Stimulated activated CD8-positive, alpha-beta memory T cell treated with anti-CD3 and anti-CD28 coated beads, Interleukin-4, amount 100 ng/mL, for 4 hours (primary cell): ENCODE measurements around the gene PPTC7.
"Not testable (repeated sequence)": the region's sequence is repeated elsewhere in the genome, so short reads cannot be mapped to it uniquely, and the experiment has no call there.

Source experiments
- DNase-seq, 2 donors: peaks; one replicate each; pipeline ENCODE4 v3.0.0-alpha.2; 2020; ENCODE audit warnings: low read depth in 2 of 2, low spot score in 1 of 2

Gene PPTC7

DNA sequence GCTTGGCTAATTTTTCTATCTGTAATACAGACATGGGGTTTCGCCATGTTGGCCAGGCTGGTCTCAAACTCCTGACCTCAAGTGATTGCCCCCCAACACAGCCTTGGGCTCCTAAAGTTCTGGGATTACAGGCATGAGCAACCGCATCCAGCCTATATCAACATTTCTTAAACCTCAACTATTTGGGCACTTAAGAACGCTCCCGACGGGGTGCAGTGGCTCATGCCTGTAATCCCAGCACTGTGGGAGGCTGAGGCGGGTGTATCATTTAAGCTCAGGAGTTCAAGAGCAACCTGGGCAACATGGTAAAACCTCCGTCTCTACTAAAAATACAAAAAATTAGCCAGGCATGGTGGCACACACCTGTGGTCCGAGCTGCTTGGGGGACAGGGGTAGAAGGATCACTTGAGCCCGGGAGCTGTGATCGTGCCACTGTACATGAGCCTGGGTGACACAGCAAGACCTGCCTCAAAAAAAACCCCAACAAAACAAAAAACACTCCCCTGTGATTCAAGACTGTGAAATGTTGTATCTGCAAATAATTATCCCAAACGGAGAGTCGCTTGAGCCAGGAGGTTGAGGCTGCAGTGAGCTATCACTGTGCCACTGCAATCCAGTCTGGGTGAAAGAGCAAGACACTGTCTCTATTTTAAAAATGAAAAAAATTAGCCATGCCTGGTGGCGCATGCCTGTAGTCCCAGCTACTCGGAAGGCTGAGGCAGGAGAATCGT, 21.5 kb downstream of the PPTC7 start:
- no peak for DNase-seq

- DNase-seq = no peak
These were observed 22.2 kb downstream of the PPTC7 start for GRCh38 chr12:110560946-110561345.

DNA sequence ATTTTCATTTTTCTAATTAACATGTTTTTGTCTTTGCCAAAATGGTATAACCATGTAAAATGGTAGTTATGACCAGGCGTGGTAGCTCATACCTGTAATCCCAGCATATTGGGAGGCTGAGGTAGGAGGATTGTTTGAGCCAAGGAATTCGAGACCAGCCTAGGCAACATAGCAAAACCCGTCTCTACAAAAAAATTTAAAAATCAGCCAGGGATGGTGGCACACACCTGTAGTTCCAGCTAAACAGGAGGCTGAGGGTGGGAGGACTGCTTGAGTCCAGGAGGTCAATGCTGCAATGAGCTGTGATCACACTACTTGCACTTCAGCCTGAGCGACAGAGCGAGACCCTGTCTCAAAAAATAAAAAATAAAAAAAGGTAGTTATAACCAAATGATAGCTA, 23.1 kb downstream of the PPTC7 start:
- no peak for DNase-seq

DNA sequence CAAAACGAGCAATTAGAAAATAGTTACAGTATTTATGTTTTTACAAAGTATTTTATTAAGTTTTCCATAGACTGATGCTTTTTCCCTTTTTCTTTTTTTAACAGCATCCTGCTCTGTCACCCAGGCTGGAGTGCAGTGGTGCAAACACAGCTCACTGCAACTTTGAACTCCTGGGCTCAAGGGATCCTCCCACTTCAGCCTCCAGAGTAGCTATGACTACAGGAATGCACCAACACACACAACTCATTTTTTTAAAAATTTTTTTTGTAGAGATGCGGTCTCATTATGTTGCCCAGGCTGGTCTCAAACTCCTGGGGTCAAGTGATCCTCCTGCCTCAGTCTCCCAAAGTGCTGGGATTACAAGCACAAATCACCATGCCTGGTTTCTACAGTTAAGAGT, 24.2 kb downstream of the PPTC7 start:
- DNase-seq = not testable (repeated sequence)

DNA sequence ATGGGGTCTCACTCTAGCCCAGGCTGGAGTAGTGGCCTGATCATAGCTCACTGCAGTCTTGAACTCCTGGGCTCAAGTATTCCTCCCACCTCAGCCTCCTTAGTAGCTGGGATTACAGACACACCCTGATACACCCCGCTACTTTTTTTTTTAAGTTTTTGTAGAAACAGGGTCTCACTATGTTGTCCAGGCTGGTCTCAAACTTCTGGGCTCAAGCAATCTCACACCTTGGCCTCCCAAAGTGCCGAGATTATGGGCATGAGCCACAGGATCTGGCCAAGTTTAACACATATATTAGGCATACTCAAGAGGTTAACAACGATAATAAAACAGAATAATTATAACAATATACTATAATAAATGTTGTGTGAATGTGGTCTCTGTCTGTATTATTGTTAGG, 25.8 kb downstream of the PPTC7 start:
- DNase-seq = no peak

GRCh38 chr12:110556705-110557104, 26.4 kb downstream of the PPTC7 start:
- DNase-seq = no peak

GRCh38 chr12:110555577-110556406, 27.3 kb downstream of the PPTC7 start:
- no peak for DNase-seq

DNA sequence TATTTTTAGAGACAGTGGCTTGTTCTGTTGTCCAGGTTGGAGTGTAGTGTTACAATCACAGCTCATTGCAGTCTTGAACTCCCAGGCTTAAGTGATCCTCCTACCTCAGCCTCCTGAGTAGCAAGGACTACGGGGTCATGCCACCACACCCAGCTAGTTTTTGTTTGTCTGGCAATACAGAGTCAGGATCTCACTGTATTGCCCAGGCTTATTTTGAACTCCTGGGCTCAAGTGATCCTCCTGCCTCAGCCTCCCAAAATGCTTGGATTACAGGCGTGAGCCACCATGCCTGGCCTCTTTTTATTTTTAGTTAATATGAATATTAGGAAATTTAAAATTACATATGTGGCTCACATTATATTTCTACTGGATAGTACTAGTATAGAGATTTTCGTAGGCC, 28.9 kb downstream of the PPTC7 start:
- DNase-seq = no peak

DNA sequence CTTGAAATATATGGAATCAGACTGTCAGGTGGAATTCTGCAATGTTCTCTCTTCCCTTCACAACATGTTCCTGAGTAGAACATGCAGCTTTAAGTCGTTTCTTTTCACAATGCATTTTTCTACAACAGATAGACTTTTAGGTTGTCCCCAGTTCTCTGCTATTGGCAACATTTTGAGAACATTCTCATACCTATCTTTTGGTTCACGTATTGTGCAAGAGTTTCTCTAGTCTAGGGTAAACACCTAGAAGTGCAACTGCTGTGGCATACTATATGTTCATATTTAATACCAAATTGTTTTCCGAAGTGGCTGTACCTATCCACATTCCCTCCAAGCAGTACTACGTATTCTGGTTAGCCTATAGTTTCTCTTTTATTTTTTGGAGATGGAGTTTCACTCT, 32.1 kb downstream of the PPTC7 start:
- DNase-seq = no peak

DNA sequence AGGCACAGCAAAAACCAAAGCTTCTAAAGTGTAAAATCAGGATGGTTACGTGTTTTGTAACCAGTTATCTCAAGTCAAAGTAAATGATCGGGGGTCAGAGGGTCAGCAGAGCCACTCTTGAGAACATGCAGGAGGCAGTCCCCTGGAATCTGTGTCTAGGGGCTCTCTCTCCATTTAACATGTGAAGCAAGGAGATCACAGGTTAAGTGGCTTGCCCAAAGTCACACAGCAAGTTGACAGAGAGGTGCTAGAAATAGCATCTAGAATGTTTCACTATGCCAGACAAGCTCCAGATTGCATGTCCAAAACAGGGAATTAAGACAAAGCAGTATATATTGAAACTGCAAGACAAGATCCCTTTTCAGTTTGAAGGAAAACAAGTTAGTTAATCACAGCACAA, 33.4 kb downstream of the PPTC7 start:
- DNase-seq = no peak

DNA sequence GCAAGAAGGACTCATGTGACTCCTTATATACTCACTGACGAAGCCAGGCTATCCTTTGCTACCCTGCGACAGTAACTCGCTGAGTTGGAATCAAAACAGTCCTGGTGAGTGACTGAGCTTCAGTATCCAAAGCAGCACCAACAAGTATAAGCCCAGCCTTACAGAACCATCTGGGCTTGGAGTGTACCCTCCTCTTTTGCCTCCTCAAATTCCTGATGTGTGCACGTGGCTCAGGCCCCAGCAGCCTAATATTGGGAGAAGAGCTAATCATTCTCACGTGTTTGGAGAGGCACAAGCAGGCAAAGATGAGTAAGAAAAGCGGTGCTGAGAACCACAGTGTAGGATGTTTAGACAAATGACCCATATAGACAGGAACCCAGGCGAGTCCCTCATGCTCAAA, 34.4 kb downstream of the PPTC7 start:
- no peak for DNase-seq

GRCh38 chr12:110547090-110547489, 36.0 kb downstream of the PPTC7 start:
- no peak for DNase-seq

GRCh38 chr12:110546339-110546738, 36.8 kb downstream of the PPTC7 start:
- DNase-seq = no peak

GRCh38 chr12:110545812-110546211, 37.3 kb downstream of the PPTC7 start:
- DNase-seq = no peak

GRCh38 chr12:110545259-110545658, 37.9 kb downstream of the PPTC7 start:
- DNase-seq = not testable (repeated sequence)

- DNase-seq = no peak
These were observed 39.2 kb downstream of the PPTC7 start for GRCh38 chr12:110543965-110544364.

- DNase-seq = no peak
These were observed 39.7 kb downstream of the PPTC7 start for GRCh38 chr12:110543252-110543959.

- DNase-seq = no peak
These were observed 43.1 kb downstream of the PPTC7 start for GRCh38 chr12:110540048-110540447.

DNA sequence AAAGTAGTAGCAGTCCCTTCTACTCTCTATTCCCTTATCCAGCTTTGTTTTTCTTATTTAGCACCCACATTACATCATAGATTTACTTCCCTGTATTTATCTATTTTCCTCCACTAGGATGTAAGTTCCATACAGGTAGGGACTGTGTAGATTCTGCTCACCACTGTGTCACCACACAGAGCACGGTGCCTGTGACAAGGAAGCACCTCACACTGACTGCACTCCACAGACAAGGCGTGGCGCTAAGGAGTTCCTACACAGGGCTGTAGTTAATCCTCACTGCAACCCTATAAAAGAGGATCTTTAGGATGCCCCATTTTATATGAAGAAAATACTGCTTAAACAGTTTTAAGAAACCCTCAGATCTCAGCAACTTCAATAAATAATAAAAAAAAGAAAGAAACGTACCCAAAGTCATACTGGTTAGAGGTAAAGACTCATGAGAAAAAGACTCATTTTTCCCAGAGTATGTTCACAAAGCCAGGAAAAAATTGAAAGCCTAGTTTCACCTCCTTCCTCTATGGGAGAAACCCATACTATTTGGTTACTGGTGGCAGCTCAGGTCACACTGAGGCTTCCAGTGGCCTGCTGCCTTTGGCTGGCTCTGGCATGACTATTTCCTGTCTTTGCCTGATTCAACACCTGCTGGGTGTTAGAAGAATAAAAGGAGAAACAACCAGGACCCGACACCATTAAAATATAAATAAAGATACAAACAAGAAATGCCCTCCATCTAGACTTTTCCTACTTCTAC, 44.1 kb downstream of the PPTC7 start:
- DNase-seq = no peak

DNA sequence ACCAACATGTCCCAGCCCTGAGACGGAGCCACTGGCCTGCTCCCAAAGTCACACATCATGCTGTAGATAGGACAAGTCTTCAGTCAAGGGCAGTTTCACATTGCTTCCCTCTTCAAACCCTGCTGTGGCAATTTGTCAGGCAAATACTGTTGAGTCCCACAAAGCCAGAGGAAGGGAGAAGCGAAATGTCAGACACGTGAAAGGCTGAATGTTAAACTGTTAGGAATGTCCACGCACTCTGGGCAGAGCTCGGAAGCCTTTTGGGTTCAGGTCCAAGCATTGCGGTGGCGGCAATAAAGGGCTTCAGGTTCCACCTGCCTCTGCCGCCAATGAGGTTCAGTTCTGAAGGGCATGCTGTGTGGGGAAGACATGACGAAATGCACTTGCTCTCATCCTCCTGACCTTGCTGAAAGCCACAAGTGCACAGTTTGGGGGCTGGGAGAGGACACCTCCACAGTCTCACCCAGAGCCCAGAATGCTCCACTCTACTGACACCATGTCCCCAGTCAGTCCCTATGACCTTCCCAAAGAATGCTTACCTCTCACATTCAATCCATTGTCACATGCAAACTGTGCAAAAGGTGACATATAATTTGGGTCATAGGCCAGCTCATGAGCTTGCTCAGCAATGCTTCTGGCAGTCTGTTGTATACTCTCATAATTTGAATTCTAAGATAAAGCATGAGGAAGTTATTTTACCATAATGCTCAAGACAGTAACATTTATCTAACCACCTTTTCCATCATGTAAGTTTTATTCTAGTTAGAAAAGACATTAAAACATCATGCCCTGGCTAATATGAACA, 45.3 kb downstream of the PPTC7 start:
- no peak for DNase-seq
